Hippocampal formation (tissue), 2 donors: Measurements from ENCODE around the gene CIRBP.

Experiments used
- DNase-seq, 2 donors: peaks; one replicate each; lab custom pipeline; 2025; lab: John Stamatoyannopoulos, UW

CIRBP gene

DNA sequence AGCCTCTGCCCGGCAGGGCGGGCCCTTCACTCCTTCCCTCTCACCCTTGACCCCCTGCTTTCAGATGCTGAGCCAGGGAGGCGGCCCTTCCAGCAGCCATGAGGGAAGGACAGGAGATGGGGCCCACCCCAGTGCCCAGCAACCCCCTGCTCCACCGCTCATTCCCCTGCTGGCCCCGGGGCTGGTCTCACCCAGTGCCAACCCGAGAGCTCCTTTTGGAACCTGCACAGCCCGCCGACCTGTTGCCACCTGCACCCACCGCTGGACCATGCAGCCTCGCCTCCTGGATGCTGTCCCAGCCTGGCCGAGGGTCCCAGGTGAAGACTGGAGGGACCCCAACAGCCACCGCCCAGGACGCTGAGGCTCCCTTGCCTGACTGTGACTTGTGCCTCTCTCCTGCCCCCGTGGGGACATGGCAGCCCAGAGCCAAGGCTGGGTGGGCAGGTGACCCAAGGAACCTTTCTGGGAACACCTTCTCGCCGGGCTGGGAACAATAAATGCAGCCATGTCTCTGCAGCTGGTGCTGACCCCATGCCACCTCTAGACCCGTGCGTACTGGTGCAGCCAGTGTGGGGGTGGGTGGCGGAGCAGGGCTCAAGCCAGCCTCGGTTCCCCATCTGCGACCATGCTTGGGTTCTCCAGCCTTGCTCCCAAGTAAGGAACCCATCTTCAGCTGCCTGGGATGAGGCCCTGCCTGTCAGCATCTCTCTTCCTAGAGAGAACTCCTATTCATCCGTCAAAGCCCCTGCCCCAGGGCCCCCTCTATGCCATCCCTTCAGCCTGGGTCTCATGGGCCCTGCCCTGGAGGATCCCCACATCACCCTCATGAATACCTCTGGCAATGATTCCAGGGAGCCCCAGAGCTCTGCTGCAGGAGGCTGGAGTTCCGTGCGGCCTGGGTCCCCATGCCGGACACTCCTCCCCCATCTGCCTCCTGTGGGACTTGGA, 9.9 kb downstream of the CIRBP start:
- no peak for DNase-seq

DNA sequence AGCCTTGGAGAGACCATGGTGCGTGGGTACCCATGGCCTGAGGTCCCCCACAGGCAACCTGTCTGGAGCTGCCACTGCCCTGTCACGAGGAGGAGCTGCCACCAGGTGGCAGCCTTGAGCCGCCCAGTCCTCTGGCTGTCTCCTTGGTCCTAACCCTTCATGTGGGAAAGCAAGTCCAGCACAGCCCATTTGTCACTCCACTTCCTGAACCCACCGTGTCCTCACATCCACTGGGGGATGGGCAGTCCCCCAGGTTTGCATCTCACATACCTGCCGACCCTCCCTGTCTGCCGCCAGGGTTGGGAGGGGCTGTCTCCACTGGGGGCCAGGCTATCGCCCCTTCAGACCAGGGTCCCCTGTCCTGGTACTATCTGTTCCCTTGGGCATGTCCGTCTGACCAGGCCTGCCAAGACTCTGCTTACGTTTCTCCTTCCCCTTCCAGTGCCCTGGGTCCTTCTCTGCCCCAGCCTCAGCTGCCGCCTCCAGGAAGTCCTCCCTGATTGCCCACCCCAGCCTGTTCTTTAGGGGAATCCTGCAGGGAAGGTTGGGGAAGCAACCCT, 10.7 kb downstream of the CIRBP start:
- DNase-seq, result peak; percentile 79 to 82

DNA sequence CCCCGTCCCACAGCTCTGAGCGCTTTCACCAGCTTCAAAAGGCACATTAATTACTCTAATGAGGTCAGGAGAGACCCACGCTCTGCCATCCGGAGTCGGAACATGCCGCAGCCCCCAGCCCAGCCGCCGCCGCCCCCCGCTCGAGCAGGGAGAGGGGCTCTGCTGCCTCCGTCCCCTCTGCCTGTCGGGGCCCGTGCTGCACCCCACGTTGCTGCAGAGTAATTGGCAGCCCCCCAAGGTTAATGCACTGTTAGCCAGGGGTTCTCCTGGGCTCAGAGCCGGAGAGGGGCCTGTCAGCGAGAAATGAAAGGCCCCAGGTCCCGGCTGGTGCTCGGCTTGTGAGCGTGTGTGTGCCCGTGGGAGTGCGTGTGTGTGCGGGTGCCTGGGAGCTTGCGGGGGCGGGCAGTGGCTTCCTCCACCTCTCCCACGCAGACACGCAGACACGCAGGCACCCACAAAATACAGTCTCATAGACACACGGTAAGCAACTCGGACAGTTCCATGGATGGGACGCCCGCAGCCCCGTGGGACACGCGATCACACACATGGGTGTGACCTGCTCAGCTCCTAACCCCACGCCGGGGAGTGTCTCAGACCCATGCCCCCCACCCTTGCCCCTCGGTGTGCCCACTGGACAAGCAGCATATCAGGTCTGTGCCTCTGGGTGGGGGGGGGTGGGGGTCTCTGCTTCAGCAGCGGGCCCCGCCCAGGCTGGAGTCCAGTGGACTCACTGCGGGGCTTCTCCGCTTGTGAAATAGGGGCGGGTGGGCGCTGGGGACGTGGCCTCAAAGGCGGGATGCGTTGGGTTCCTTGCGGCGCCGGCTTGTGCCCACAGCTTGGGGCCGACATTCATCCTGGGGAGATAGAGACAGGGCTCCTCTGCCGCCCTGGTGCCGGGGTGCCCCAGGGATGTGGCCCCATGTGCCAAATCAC, 11.8 kb downstream of the CIRBP start:
- no peak for DNase-seq

DNA sequence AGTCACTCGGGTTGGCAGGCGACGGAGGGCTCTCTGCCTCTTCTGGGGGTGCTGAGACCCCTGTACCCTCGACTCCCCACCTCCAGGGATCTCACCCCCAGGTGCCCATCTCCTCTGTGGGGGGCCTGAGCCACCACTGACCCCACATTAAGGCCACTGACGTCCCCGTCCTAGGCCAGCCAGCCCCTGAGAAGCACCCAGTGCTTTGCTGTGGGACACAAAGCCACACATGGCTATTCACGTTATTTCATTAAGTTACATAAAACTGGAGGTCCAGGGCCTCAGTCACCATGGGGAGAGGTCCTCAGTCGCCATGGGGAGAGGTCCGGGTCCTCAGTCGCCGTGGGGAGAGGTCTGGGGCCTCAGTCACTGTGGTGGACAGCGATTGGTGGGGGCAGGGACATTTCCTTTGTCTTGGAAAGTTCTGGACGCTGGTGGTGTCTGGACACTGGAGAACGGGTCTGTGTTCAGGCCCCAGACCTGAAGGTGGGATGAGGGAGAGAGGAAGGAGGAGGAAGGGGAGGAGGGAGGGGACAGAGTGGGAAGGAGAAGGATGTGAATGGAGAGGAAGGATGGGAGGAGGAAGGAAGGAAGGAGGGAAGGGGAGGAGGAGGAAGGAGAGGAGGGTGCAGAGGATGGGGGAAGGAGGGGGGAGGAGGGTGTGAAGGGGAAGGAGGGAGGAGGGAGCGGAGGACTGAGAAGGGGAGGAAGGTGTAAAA, 12.6 kb downstream of the CIRBP start:
- DNase-seq, result no peak

DNA sequence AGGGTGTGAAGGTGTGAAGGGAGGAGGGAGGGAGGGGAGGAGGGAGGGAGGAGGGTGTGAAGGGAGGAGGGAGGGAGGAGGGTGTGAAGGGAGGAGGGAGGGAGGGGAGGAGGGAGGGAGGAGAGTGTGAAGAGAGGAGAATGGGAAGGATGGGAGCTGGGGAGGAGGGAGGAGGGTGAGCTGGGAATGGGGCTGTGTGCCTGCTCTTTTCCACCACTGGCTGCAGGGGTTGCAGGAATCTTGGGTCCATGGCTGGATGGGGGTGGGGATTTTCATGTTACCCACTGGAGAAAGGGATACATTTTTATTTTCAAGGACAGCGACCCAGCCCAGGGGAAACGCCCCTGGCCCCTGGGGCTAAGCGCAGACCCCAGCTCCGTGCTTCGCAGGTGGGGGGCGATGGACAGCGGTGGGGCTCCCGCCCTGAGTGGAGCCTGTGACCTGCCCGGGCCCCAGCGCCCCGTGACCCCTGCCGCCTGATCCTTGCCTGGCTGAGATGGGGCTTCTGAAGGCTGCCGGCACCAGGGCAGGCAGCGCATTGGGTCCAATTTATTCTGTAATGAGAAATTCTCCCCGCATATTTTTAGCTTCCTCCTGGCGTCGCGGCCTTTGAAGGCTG, 13.6 kb downstream of the CIRBP start:
- no peak for DNase-seq

- DNase-seq, result no peak
These were observed 14.2 kb downstream of the CIRBP start for GRCh38 chr19:1283207-1283916.

DNA sequence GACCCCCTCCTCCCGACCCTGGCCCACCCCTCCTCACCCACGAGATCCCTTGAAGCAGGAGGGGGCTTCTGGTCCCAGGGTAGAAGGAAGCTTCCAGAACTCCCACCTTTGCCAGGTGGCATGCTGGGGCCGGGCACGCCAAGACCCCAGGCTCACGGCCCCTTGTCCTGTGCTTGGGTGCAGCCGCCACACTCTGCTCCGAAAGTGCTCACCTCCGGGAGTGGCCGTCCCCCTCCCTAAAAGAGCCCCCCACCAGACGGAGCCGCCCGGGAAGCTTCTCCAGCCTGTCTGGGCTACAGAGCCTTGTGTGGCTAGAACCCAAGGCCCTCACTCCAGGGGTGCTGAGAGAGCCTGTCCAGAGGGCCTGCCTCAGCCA, 14.8 kb downstream of the CIRBP start:
- DNase-seq, result no peak

- no peak for DNase-seq
These were observed 15.3 kb downstream of the CIRBP start for GRCh38 chr19:1284293-1284978.

DNA sequence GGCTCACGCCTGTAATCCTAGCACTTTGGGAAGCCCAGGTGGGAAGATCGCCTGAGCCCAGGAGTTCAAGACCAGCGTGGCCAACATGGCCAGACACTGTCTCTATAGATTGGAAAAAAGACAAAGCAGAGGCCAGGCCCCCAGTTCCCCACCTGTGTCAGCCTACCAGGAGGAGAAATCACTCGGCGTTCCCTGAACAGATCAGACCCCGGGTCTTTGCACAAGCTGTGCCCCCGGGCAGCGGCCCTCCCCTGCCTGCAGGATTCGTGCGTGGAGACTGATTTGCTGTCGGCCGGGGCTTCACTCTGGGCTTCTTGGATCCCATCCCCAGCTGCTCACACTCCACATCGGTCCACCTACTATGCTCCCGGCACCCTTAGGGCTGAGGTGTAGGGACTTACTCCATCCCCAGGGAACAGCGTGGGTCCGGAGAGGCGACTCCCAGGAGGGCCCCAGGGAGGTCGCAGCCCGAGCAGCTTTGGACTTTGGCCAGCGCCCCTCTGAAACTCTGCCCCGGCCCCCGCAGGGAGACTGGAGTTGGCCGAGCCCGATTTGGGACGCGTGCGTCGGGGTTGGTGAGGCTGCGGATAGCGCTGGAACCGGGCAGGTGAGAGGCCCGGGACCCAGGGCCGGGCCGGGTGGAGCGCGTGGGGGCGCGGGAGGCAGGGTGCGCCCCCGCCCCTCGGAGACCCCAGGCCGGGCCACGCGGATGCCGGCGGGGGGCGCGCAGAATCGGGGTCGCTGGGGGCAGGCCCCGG, 16.0 kb downstream of the CIRBP start:
- DNase-seq, result no peak

- DNase-seq, result no peak
These were observed 16.7 kb downstream of the CIRBP start, which contains the start of gene EFNA2 for GRCh38 chr19:1285737-1286360. EFNA2 (plus strand) TSS chr19:1285873; CDS start chr19:1286169, 296 bp downstream.

DNA sequence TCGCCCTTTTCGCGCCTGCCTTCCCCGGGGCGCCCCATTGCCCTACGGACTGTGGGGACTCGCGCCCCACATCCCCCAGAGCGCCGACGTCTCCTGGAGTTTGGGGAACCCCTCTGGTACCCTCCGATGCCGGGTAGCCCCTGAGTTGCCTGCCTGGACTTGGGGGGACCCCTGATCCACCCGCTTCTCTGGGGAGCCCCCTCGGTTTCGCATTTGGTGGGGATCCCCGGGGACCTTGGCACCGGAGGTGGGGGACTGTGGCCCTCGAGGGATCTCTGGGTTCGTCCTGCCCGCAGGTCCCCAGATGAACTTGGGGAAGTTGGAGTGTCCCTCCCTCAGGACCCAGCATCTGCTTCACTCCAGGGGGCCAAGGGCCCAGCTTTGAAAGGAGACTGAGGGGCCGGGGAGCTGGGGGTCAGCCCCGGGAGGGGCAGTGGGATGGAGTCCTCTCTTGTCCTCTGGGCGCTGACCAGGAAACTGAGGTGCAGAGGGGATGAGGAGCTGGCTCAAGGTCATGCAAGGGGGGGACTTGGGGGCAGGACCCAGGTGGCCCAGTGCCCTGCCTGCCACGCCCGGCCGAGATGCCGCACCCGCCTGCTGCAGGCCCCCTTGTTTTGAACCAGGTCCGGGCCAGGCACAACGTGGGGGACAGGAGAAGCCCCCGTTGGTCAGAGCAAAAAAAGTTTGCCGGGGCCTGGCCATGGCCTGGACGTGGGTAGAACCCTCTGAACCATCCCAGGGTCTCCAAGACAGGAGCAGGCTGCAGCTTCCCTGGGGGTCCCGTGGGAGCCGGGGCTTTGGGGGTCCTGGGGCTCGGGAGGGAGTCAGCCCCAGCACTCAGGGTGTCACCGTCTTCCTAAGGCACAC, 17.6 kb downstream of the CIRBP start:
- DNase-seq, result no peak

DNA sequence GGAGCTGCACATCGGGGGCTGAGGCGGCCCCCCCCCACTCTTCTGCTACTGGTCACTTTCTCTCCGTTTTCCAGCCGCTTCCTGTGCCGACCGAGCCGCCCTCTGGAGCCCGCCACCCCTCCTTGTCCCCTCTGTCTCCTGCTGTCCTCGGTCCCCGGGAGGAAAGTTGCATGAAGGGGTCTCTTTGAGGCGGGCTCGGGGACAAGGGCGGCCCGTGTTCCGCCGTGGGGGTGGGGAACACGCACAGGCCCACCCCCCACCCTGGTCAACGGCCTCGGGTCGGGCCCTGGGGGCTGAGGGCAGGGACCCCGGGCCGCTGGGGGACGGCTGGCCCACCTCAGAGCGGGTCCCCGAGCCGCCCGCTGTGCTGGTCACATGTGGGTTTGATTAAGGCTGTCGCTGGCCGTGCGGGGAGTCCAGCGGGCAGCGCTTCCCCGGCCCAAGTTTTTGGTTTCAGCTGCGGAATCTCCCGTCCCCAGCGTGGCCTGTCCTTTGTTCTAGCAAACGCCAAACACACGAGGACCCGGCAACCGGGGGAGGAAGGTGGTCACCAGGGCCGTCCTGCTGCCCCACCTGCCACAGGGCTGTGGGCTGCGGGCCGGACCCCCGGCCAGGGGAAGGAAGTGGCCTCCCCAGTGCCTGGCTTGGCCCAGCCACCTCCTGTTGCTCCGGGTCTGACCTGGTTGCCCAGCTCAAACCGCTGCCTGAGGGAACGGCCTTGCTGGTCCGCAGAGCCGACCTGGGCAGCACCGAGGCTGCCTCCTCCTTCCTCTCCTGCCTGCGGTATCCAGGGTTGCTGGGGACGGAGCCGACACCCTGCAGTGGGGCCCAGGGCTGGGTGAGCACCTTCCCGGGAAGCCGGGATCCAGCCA, 18.5 kb downstream of the CIRBP start:
- no peak for DNase-seq

DNA sequence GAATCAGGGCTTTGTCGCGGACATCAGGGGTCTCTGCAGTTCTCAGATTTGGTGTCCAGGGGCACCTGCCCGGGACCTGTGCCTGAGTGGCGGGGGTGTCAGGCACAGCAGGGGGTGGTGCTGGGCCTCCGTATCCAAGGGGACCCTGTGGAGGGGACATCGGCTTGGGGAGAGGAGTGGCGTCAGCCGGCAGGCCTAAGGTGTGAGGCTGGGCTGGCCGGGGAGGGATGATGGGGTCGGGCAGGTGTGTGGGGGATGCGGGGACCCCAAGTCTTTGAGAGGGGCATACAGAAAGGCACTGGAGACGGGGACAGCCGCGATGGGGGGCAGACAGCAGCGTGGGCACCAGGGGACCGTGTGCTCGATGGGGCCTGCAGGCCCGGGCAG, 19.1 kb downstream of the CIRBP start:
- DNase-seq, result no peak

GRCh38 chr19:1288833-1289685, 19.9 kb downstream of the CIRBP start:
- DNase-seq, result no peak

DNA sequence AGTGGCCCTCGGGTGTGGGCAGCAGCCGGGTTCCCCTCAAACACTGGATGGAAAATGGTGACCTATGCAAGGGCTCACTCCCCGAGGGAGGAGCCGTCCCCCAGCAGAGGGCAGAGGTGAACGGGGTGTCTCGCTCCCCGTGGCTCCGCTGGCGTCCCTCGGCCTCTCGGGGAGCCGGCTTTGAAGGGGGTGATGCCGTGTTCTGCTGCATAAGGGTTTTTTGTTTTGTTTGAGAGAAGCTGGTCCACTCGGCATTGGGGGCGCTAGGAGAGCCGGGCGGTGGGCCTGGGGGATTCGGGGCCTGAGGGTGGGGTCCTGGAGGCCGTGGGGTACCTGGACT, 20.5 kb downstream of the CIRBP start:
- no peak for DNase-seq

GRCh38 chr19:1290196-1290702, 21.1 kb downstream of the CIRBP start:
- DNase-seq, result no peak
